Gastrocnemius medialis (tissue), 4 donors: ENCODE data around the gene FMN2. TPM values are rescaled to one million over a fixed set of nuclear protein-coding genes. Genes with fewer than 3 reads are reported as not detected.

Experiments
- ATAC-seq, 2 donors: fragments of 150-250 bp; one replicate each; pipeline ENCODE4 v1.9.1; 2016
- DNase-seq, 2 donors: peaks; one replicate each; pipeline ENCODE4 v3.0.0-alpha.2; 2019
- H3K27ac ChIP-seq, 4 donors: fragments of 200-600 bp; sonication (generic); 1 replicate in 1 of 4; 2 replicates in 3 of 4; pipeline ENCODE4 v1.5.1; 2016 to 2018; ENCODE audit warnings: mild to moderate bottlenecking in 2 of 4, moderate library complexity in 1 of 4
- H3K27me3 ChIP-seq, 3 donors: fragments of 200-600 bp; sonication (generic) in 2 of 3; 1 replicate in 1 of 3; 2 replicates in 2 of 3; pipeline versions ENCODE4 v1.5.1 to v1.6.0; 2016 to 2019; ENCODE audit warnings: mild to moderate bottlenecking in 1 of 3, moderate library complexity in 1 of 3
- H3K36me3 ChIP-seq, 2 donors: fragments of 200-600 bp; sonication (generic) in 1 of 2; one replicate each; pipeline ENCODE4 v1.5.1; 2017 to 2018
- H3K4me1 ChIP-seq, 2 donors: fragments of 200-600 bp; sonication (generic) in 1 of 2; one replicate each; pipeline ENCODE4 v1.5.1; 2016 to 2017; ENCODE audit warnings: mild to moderate bottlenecking in 2 of 2
- H3K4me3 ChIP-seq, 4 donors: fragments of 200-600 bp; sonication (generic) in 3 of 4; 1 replicate in 1 of 4; 2 replicates in 3 of 4; pipeline ENCODE4 v1.5.1; 2016 to 2019; ENCODE audit warnings: mild to moderate bottlenecking in 2 of 4
- H3K9me3 ChIP-seq, 3 donors: fragments of 200-600 bp; sonication (generic) in 2 of 3; 1 replicate in 1 of 3; 2 replicates in 2 of 3; pipeline ENCODE4 v1.5.1; 2016 to 2019
- POLR2A ChIP-seq, 2 donors: fragments of 450-650 bp; IDR thresholded peaks; one replicate each; pipeline ENCODE4 v1.6.1; 2017; ENCODE audit warnings: antibody characterized with exemption in 2 of 2, mild to moderate bottlenecking in 2 of 2, moderate library complexity in 2 of 2
- in situ Hi-C, 4 donors: fragments of 200-750 bp; cut with MboI; loops; one replicate each; pipeline versions ENCODE4 v1.15.0 to v1.8.0; 2017; ENCODE audit warnings: low sequenced_read_pairs in 4 of 4
- intact Hi-C: fragments of 100-400 bp; cut with DNase I; formaldehyde crosslinking; loops from one replicate; pipeline ENCODE4 v1.15.1; 2023; ENCODE audit warnings: low total_unique reads
- total RNA-seq, 4 donors: library from RNA; depleted of rRNA; stranded (reverse); fragments of >200 nt; gene quantifications; one replicate each; pipeline versions ENCODE4 v1.1.0 to v1.2.3, GENCODE V29; 2016
- TF ChIP-seq, protein P1 (sequence below), 5 experiments: fragments of 450-650 bp in 3 of 5; fragments of 200-600 bp in 2 of 5; sonication (generic) in 2 of 5; IDR thresholded peaks in 4 of 5; conservative IDR thresholded peaks in 1 of 5; 1 replicate in 4 of 5; 2 replicates in 1 of 5; pipeline ENCODE4 v1.5.1; 2016 to 2019; ENCODE audit warnings: antibody characterized with exemption in 5 of 5, mild to moderate bottlenecking in 3 of 5, moderate library complexity in 3 of 5

Gene FMN2
- total RNA-seq, 4 donors from 2014 or later, result 0.51 TPM; not detected in 3

DNA sequence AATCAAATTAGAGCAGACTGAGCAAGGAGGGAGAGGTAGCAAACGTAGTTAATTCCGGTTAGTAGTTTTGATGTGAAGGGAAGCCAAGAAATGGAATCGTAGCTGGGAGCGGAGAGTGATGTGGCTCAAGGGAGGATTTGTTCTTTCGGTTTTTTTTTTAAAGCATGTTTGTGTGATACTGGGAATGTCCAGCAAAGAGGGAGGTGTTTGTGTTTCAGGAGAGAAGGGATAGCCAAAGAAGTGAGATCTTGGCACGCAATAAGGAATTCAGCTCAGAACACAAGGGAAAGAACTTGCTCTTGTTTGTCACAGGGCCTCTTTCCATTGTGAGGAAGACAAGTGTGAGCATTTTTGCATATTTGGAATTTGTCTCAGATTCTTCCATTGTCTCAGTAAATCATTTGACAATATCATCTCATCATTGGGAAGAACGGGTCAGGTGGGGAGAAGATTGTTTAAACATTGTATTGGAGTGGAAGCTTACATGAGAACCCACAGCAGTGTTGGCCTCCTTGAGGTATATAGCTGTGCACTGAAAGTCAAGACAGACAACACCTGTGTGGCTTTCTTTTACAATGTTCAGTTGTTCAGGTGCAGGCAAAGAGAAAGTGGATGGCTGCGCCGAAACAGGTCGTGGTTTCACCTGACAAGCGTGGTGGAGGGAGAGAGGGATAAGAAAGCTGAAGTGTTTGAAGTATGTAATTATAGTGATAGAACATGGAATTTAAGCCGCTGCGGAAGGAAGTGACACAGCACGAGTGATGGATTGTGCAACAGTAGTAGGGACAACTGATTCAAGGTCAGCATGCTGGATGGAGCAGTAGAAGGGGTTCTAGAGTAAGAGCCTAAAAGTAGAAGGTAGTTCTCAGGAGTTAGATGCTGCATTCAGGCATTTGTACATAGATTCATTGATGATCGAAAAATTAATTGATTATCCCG lies 25.4 kb downstream of the FMN2 start:
- H3K36me3 ChIP-seq, result no peaks in the 10 kb centered on the region
- ATAC-seq (no peak), DNase-seq (no peak)
- in situ Hi-C loops, result no loop called here
- no peak overlapping the region for H3K27ac ChIP-seq
- no peaks in the 10 kb centered on the region for H3K4me1 ChIP-seq
- TF ChIP-seq, protein P1, sequence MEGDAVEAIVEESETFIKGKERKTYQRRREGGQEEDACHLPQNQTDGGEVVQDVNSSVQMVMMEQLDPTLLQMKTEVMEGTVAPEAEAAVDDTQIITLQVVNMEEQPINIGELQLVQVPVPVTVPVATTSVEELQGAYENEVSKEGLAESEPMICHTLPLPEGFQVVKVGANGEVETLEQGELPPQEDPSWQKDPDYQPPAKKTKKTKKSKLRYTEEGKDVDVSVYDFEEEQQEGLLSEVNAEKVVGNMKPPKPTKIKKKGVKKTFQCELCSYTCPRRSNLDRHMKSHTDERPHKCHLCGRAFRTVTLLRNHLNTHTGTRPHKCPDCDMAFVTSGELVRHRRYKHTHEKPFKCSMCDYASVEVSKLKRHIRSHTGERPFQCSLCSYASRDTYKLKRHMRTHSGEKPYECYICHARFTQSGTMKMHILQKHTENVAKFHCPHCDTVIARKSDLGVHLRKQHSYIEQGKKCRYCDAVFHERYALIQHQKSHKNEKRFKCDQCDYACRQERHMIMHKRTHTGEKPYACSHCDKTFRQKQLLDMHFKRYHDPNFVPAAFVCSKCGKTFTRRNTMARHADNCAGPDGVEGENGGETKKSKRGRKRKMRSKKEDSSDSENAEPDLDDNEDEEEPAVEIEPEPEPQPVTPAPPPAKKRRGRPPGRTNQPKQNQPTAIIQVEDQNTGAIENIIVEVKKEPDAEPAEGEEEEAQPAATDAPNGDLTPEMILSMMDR (IDR thresholded peaks at IDR 0.05 in 4 of 5, conservative IDR thresholded peaks at IDR 0.05 in 1 of 5), result no peak
- TF ChIP-seq POLR2A (IDR thresholded peaks at IDR 0.05), result no peak
- H3K4me3 ChIP-seq, result no peak overlapping the region
- intact Hi-C loops, result no loop called here
- H3K9me3 ChIP-seq, result no peaks in the 10 kb centered on the region
- H3K27me3 ChIP-seq, result no peaks in the 10 kb centered on the region

- in situ Hi-C loops, result no loop called here
- H3K27ac ChIP-seq, result no peak overlapping the region
- H3K27me3 ChIP-seq, result no peaks in the 10 kb centered on the region
- DNase-seq (no peak), ATAC-seq (no peak)
- no peaks in the 10 kb centered on the region for H3K4me1 ChIP-seq
- no peaks in the 10 kb centered on the region for H3K9me3 ChIP-seq
- H3K4me3 ChIP-seq, result no peak overlapping the region
- H3K36me3 ChIP-seq, result no peaks in the 10 kb centered on the region
- intact Hi-C loops, result no loop called here
- no peak for TF ChIP-seq POLR2A (IDR thresholded peaks at IDR 0.05)
- TF ChIP-seq, protein P1 (IDR thresholded peaks at IDR 0.05 in 4 of 5, conservative IDR thresholded peaks at IDR 0.05 in 1 of 5), result no peak
These were observed 26.2 kb downstream of the FMN2 start for GRCh38 chr1:240117930-240118329.

- Histone ChIP-seq H3K27ac (no peak overlapping the region), H3K36me3 (no peaks in the 10 kb centered on the region), H3K4me1 (no peaks in the 10 kb centered on the region), H3K27me3 (no peaks in the 10 kb centered on the region), H3K4me3 (no peak overlapping the region), H3K9me3 (no peaks in the 10 kb centered on the region)
- in situ Hi-C loops, result no loop called here
- DNase-seq (no peak), ATAC-seq (no peak)
- intact Hi-C loops, result no loop called here
- TF ChIP-seq, protein P1 (IDR thresholded peaks at IDR 0.05 in 4 of 5, conservative IDR thresholded peaks at IDR 0.05 in 1 of 5), result no peak
- no peak for TF ChIP-seq POLR2A (IDR thresholded peaks at IDR 0.05)
These were observed 31.2 kb downstream of the FMN2 start for GRCh38 chr1:240122639-240123613.

GRCh38 chr1:240126821-240127220 lies 35.1 kb downstream of the FMN2 start:
- in situ Hi-C loops, result no loop called here
- ATAC-seq, result no peak
- Histone ChIP-seq H3K27ac (no peak overlapping the region), H3K9me3 (no peaks in the 10 kb centered on the region), H3K27me3 (no peaks in the 10 kb centered on the region), H3K4me1 (no peaks in the 10 kb centered on the region), H3K36me3 (no peaks in the 10 kb centered on the region), H3K4me3 (no peak overlapping the region)
- no peak for DNase-seq
- no peak for TF ChIP-seq POLR2A (IDR thresholded peaks at IDR 0.05)
- TF ChIP-seq, protein P1 (IDR thresholded peaks at IDR 0.05 in 4 of 5, conservative IDR thresholded peaks at IDR 0.05 in 1 of 5), result no peak
- intact Hi-C loops, result no loop called here
